HG03378 (cell line): ENCODE results near the gene ZNF835.

Source experiments
- ATAC-seq: cut with Tn5 transposase; IDR thresholded peaks from one replicate; pipeline ENCODE4 v1.9.1; 2021; ENCODE audit warnings: mild to moderate bottlenecking, moderate library complexity; ENCODE audit not compliant: unreplicated experiment

The ZNF835 gene

DNA sequence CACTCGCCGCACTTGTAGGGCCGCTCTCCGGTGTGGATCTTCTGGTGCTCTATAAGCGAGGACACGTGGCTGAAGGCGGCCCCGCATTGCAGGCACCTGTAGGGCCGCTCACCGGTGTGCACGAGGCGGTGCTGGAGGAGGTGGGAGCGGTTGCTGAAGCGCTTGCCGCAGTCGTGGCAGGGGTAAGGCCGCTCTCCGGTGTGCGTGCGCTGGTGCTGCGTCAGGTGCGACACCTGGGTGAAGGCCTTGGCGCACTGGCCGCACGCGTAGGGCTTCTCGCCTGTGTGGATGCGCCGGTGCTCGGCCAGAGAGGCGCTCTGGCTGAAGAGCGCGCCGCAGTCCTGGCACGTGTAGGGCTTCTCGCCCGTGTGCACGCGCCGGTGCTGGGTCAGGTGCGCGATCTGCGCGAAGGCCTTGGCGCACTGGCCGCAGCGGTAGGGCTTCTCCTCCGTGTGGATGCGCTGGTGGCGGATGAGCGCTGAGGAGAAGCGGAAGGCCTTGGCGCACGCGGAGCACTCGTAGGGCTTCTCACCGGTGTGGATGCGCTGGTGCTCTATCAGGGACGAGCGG lies 7.5 kb downstream of the ZNF835 start:
- ATAC-seq: no peak

DNA sequence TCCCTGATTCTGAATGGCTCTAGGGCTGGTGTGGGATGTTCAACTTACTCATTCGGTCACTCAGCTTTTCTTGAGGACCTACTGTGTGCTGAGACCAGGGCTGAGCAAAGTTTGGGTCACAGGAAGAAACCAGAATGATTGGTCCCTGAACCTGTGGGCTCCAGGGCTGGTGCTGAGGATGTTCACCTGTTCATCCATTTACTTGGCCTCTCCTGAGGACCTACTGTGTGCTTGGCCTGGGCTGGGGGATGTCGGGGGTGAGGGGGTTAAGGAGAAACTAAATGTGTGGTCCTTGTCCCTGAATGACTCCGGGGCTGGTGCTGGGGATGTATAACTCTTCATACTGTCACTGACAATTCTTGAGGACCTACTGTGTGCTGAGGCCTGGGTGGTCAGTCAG lies 10.3 kb downstream of the ZNF835 start:
- ATAC-seq: no peak

DNA sequence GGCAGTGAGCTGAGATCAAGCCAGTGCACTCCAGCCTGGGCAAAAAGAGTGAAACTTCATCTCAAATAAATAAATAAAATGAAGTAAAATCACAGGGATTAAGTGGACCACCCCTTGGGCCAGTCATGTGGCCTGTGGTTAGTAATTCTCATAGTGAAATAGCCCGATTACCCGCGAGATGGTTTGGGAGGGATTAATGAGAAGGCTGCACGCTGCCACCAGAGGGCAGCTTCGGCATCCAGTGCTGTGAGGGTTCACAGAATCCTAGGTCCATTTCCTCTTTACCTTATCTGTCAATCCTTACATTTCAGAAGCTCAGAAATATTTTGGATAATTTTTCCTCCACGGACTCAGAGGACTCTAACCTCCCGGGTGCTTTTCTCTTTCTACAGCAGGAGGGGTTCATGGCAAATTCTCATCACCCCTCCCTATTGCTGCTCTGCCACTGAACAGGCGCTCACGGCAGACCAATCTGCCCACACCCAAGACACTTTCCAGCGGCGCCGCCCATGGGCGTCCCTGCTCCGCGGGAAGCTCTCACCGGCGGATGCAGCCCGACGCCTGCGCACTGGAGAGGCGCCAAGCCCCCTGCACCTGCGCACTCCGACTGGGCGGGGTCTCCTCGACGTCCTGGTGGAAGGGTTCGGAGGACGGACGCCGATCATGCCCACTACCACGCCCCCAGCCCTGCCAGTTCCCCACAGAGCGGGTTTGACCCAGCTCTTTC lies 11.0 kb downstream of the ZNF835 start:
- no peak for ATAC-seq

DNA sequence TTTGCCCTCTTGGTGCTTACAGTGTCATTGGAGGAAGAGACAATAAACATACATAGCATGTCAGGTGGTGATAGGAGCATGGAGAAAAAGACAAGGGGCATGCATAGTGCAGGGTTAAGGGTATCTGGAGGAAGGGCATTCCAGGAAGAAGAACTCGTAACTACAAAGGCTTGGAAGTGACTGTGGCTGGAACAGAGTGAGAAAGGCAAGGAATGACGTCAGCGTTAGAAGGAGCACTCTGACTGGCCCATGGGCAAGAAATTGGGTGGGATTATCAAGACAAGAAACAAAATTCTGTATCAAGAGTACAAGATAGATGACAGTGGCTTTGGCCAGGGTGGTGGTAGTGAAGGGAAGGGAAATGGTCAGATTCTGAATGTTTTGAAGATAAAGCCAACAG lies 17.4 kb downstream of the ZNF835 start:
- no peak for ATAC-seq

DNA sequence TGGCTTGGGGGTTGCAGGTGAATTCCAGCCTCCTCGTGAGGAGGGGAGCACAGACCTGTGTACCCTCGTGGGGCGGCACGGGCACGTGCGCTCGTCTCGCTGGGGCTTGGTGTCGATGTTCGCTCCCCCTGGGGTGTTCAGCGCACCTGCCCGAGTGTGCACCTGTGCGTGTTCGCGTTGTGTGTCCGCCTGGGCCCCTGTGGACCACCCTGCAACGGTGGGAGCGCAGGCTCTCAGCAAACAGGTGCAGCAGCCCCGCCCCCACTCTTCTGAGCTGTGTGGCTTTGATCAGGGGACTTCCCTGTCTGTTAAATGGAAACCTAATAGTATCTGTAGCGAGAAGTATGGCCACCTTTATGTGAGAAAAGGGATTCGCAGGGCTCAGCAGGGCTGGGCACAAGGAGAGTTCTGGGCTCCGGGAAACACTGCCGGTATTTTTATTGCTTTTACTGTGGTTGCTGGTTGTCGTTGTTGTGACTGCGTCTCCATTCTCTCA lies 28.0 kb downstream of the ZNF835 start:
- ATAC-seq: no peak

DNA sequence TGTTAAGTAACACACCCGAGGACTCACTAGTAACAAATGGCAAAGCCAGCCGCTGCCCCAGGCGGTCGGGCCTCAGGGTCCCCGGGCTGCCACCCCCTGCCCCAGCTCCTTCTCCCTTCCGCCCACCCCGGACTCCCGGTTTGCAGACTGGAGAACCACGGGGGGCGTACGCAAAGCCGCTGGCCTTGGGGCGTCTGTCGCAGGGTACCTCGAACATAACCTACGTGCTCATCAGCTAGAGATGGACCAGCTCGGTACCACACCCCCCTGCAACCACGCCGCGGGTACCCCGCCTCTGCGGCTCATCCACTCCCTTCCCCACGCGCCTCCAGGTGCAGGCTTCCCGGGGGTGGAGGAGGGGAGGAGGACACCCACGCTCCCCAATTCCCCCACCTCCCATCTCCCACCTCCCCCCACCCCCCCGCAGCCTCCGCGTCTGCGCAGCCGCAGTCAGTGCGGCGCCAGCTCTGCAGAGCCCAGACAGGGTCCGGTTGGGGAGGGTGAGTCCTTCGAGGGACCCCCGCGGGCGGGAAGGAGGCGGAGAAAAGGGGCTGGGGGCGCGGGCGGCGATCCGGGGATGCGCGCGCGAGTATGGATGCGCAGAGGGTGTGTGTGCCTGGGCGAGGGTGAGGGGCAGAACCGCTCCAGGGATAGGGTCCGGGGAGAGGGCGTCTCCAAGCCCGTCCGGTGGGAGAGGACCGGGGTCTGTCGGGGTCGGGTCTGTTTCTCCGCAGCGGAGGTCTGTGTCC lies 28.7 kb downstream of the ZNF835 start, which contains the start of gene SMIM17:
SMIM17 (plus strand) TSS at position 449 of the 749 bp plus-strand sequence. CDS start 2,509 bp downstream, outside the sequence.
- ATAC-seq: no peak

DNA sequence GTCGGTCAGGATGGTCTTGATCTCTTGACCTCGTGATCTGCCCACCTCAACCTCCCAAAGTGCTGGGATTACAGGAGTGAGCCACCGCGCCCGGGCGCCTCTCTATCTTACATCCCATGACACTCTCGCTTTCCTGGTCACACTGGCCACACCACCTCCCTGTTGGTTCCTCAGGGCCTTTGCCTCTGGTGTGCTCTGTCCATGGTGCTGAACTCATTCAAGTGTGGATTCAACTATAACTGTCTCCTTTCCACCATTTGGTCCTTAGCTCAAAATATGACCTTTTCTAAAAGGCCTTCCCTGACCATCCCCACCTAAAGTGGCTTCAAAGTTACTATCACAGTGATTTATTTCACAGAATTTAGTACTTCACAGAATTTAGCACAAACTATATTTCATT lies 32.3 kb downstream of the ZNF835 start:
- ATAC-seq: no peak

DNA sequence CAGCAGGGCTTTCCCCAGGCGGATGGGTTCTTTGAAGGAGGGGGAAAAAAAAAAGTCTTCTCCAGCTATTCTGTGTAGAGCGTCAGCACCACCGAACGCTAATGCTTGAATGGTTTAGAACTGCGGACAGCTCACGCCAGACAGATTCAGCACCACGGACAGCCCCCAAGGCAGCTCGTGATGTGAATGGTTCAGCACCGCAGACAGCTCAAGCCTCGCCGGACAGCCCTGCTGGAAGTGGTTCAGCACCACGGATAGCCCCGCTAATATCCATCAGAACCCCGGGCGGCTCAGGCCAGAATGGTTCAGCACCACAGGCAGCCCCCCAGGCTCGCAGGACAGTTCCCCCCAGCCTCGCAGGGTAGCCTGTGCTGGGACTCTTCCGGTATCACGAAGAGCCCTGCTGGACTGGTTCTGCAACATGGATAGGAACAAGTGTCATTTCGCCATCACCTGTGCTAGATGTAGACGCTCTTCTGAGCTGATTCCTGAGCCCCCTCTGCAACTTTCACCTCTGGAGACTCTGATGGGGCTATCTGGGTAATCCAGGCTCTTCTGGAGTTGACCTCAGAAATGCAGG lies 33.5 kb downstream of the ZNF835 start:
- no peak for ATAC-seq

DNA sequence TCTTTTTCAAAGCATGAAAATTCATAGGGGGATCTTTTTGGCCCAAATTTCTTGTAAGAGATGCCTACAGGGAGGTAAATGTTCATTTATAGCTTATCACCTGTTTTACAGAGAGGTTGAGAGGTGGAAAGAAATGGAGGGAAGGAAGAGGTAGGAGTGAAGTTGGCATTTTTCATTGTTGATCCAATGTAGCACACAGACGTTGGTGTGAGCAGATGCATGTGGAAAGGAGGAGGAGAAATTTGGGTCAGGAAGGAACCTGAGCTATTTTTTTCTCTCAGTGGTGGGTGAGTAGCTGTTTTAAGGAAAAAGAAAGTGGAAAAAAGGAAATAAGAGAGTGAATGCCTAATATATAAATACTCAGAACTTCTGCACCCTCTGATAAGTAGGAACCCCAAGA lies 38.5 kb downstream of the ZNF835 start:
- ATAC-seq: no peak

DNA sequence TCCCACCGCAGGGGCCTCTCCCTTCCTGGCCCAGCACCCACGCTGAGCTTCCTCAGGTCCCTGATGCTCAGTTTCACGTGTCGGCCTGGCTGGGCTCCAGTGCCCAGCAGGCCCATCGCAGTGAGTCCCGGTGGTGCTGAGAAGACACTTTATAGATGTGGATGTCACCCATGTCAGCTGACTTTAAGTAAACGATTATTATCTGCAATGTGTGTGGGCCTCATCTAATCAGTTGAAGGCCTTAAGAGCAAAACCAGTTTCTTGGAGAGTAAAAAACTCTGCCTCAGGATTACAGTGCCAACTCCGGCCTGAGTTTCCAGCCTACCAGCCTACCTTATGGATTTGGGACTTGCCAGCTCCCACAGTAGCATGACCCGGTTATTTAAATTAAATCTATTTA lies 45.8 kb downstream of the ZNF835 start:
- no peak for ATAC-seq

DNA sequence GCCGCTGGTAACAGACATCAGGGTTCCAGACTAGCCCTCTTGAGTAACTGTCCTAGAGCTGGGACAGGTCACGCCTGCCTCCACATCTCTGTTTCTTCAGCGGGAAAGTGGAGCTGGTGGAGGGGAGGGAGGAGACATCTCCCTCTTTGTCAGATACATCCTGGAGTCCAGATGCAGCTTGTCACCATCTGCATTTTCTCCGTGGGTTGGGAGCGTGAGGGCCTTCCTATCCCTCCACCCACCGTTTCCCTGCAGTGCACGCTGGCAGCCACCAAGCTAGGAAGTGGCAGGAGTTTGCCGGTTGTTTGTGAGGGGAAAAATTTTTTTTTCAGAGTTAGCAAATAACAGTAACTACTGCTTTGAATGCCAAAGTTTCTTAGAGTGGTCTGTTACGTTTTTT lies 48.6 kb downstream of the ZNF835 start:
- no peak for ATAC-seq

DNA sequence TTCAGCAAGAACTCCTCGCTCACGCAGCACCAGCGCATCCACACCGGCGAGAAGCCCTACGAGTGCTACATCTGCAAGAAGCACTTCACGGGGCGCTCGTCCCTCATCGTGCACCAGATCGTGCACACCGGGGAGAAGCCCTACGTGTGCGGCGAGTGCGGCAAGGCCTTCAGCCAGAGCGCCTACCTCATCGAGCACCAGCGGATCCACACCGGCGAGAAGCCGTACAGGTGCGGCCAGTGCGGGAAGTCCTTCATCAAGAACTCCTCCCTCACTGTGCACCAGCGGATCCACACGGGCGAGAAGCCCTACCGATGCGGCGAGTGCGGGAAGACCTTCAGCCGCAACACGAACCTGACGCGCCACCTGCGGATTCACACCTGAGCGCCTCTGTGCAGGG lies 49.2 kb downstream of the ZNF835 start:
- no peak for ATAC-seq

DNA sequence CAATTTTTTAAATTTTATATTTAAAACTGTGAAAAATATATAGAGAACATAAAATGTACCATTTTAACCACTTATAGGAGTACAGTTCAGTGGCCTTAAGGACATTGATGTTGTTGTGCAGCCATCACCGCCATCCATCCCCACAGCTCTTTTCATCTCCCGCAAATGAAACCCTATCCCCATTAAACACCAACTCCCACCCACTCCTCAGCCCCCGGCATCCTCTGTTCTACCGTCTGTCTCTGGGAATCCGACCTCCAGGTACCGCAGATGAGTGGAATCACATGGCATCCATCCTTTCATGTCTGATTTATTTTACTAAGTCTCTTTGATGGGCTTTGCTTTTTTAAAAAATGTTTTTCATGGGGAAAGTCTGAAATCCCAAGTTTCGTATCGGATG lies 52.4 kb downstream of the ZNF835 start:
- no peak for ATAC-seq

DNA sequence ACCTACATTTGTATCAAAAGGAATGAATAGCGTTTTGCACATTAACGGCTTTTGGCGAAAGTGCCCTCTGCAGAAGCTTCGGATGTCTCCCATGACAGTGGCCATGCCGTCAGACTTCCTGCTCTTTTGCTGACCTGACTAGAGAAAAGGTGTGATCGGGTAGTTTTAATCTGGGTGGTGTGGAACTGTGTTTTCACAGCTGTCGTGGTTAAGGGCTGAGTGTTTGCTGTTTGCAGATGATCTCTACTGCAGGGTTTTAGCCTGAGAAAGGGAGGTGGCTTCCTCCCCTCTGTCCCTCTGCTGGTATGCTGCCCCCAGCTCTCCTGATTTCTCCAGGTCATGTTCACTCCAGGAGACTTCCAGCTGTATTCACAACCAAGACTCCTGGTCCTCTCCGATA lies 54.0 kb downstream of the ZNF835 start:
- no peak for ATAC-seq

DNA sequence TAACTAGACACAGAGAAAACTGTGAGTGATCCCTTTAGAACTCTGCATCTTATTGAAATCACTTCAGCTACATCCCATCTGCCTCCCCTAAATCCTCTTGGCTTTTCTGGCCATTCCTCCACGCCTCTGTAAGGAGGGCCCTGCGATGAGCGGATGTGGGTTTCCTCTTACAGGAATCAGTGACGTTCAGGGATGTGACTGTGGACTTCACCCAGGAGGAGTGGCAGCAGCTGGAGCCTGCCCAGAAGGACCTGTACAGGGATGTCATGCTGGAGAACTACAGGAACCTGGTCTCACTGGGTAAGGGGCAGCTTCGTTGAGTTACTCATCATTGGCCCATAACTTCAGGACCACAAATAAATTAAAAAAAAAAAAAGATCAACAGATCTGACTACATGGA lies 57.9 kb downstream of the ZNF835 start:
- no peak for ATAC-seq

DNA sequence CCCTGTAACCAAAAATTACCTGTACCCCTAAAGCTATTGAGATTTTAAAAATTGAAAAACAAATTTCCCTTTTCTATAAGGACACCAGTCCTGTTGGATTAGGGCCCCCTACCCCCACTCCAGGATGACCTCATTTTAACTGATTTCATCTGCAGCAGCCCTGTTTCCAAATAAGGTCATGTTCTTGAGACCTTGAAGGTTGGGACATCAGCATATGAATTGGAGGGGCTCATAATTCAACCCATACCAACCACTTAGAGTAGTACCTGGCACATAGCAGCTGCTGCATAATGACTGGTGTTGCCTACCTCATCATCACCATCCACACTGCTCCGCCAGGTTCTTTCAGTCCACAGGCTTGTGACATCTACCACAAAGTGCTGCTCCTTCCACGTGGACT lies 58.8 kb downstream of the ZNF835 start:
- ATAC-seq: no peak
